Endothelial cell of umbilical vein (primary cell): ENCODE measurements around the gene PAEP. TPM values are rescaled to one million over a fixed set of nuclear protein-coding genes. Genes with fewer than 3 reads are reported as not detected.

Experiments
- BruUV-seq: library from RNA; stranded (reverse); fragments of 400-500 nt; replicated peaks from 2 replicates; lab custom pipeline; 2021; lab: Mats Ljungman, UMichigan
- CTCF ChIA-PET: fragments of 300-600, 350-600 bp; sonication (Branson Sonifier 250); formaldehyde crosslinking; loops from one replicate; lab custom pipeline; 2021; ENCODE audit warnings: antibody characterized with exemption, inconsistent platforms; lab: Charles Lee
- POLR2A ChIA-PET: fragments of 300-600, 350-600 bp; sonication (Branson Sonifier 250); formaldehyde crosslinking; loops from one replicate; lab custom pipeline; 2021; ENCODE audit warnings: antibody characterized with exemption, inconsistent platforms; lab: Charles Lee
- DNase-seq: peaks from one replicate; pipeline ENCODE4 v3.0.0-alpha.2; 2011; ENCODE audit warnings: low read depth, low spot score
- FAIRE-seq: peaks from 2 replicates; lab custom pipeline; 2011; peaks lifted over from hg19 to GRCh38; lab: Jason Lieb, UNC
- H2AFZ ChIP-seq: 2 replicates; pipeline ENCODE4 v1.6.0; 2012; ENCODE audit warnings: low read depth, low read length, control low read depth, inconsistent platforms
- H3K27ac ChIP-seq: 2 replicates; pipeline ENCODE4 v1.5.1; 2011; ENCODE audit warnings: low read depth, mild to moderate bottlenecking, control low read depth, low read length, moderate library complexity; ENCODE audit not compliant: insufficient read depth
- H3K27me3 ChIP-seq, 2 experiments: 2 replicates each; pipeline versions ENCODE4 v1.6.0 to v1.6.1; 2011; ENCODE audit warnings: low read length in 2 of 2, mixed read lengths in 1 of 2; ENCODE audit not compliant: control insufficient read depth in 2 of 2, insufficient read depth in 2 of 2
- H3K36me3 ChIP-seq, 2 experiments: 2 replicates in 1 of 2; 3 replicates in 1 of 2; pipeline ENCODE4 v1.5.1; 2011; ENCODE audit warnings: low read length in 2 of 2, mild to moderate bottlenecking in 1 of 2, moderate library complexity in 1 of 2; ENCODE audit not compliant: control insufficient read depth in 2 of 2, insufficient read depth in 2 of 2; ENCODE audit errors: extremely low read depth in 1 of 2
- H3K4me1 ChIP-seq: 3 replicates; pipeline ENCODE4 v1.5.1; 2011; ENCODE audit warnings: mild to moderate bottlenecking, low read length; ENCODE audit not compliant: control insufficient read depth, insufficient read depth; ENCODE audit errors: extremely low read depth
- H3K4me2 ChIP-seq: 2 replicates; pipeline ENCODE4 v1.6.1; 2011; ENCODE audit warnings: low read length, control low read depth, mixed read lengths; ENCODE audit not compliant: insufficient read depth
- H3K4me3 ChIP-seq, 3 experiments: fragments of 200-600 bp in 1 of 3; sonication (generic), shearing (Covaris generic) in 1 of 3; replicated peaks in 1 of 3; 2 replicates each; pipeline ENCODE4 v1.5.1; 2011 to 2016; ENCODE audit warnings: control low read depth in 3 of 3, low read length in 3 of 3, mild to moderate bottlenecking in 2 of 3, inconsistent platforms in 1 of 3, low read depth in 1 of 3, moderate library complexity in 1 of 3; ENCODE audit not compliant: insufficient read depth in 1 of 3
- H3K79me2 ChIP-seq: 2 replicates; pipeline ENCODE4 v1.6.0; 2012; ENCODE audit warnings: low read length, inconsistent platforms; ENCODE audit not compliant: control insufficient read depth, insufficient read depth
- H3K9ac ChIP-seq: replicated peaks from 2 replicates; pipeline ENCODE3; 2011; ENCODE audit warnings: low read length, control low read depth; ENCODE audit not compliant: insufficient read depth; ENCODE audit errors: extremely low read depth
- H3K9me1 ChIP-seq: replicated peaks from 3 replicates; pipeline ENCODE4 v1.6.0; 2011; ENCODE audit warnings: mild to moderate bottlenecking, low read length; ENCODE audit not compliant: control insufficient read depth, insufficient read depth; ENCODE audit errors: extremely low read depth
- H3K9me3 ChIP-seq: replicated peaks from 2 replicates; pipeline ENCODE4 v1.5.1; 2012; ENCODE audit warnings: low read length, inconsistent platforms; ENCODE audit not compliant: control insufficient read depth, insufficient read depth
- H4K20me1 ChIP-seq: replicated peaks from 2 replicates; pipeline ENCODE3; 2011; ENCODE audit warnings: mild to moderate bottlenecking, low read length; ENCODE audit not compliant: control insufficient read depth, insufficient read depth; ENCODE audit errors: extremely low read depth
- EZH2 ChIP-seq: IDR thresholded peaks from 2 replicates; pipeline ENCODE4 v1.6.1; 2012; ENCODE audit warnings: borderline replicate concordance, low read depth, mild to moderate bottlenecking, moderate library complexity, low read length, inconsistent platforms; ENCODE audit not compliant: severe bottlenecking
- FOS ChIP-seq: IDR thresholded peaks from 2 replicates; pipeline ENCODE4 v1.6.1; 2011; ENCODE audit warnings: mild to moderate bottlenecking, low read length, moderate library complexity, borderline replicate concordance; ENCODE audit not compliant: insufficient read depth
- GATA2 ChIP-seq: IDR thresholded peaks from 2 replicates; pipeline ENCODE4 v1.7.0; 2011; ENCODE audit warnings: low read depth, mild to moderate bottlenecking, moderate library complexity, mixed read lengths, low read length; ENCODE audit not compliant: insufficient read length, insufficient read depth
- JUN ChIP-seq: IDR thresholded peaks from 2 replicates; pipeline ENCODE4 v1.6.1; 2011; ENCODE audit warnings: borderline replicate concordance, low read depth; ENCODE audit not compliant: insufficient read length, insufficient read depth
- MYC ChIP-seq: IDR thresholded peaks from one replicate; pipeline ENCODE4 v1.6.1; 2011; ENCODE audit warnings: mild to moderate bottlenecking, low read depth, low read length
- POLR2A ChIP-seq: IDR thresholded peaks from 2 replicates; pipeline ENCODE4 v1.6.1; 2012; ENCODE audit warnings: low read depth, mild to moderate bottlenecking, control low read depth, low read length
- POLR2AphosphoS5 ChIP-seq: IDR thresholded peaks from 2 replicates; pipeline ENCODE4 v1.6.1; 2012; ENCODE audit warnings: low read depth, mild to moderate bottlenecking, control low read depth, low read length, moderate library complexity; ENCODE audit not compliant: insufficient read depth
- dilution Hi-C: fragments of 300-500 bp; cut with MboI; formaldehyde crosslinking; loops from one replicate; pipeline ENCODE4 v1.15.0; 2019; ENCODE audit warnings: low sequenced_read_pairs; ENCODE audit not compliant: extremely low pct_ligation_motif_present
- intact Hi-C: fragments of 100-400 bp; cut with micrococcal nuclease; formaldehyde crosslinking; loops from one replicate; pipeline ENCODE4 v1.10.0; 2022
- polyA plus RNA-seq, 4 experiments: library from polyadenylated mRNA; depleted of rRNA in 3 of 4; stranded (reverse) in 3 of 4; unstranded in 1 of 4; fragments of >200 nt; gene quantifications; 2 replicates each; pipeline versions ENCODE4 v1.2.1 to v1.2.3, GENCODE V29; 2011 to 2012; ENCODE audit warnings: missing spikeins in 1 of 4
- total RNA-seq: library from RNA; stranded (reverse); gene quantifications from 2 replicates; pipeline ENCODE4 v1.2.3, GENCODE V29; 2021
- TF ChIP-seq, protein P1 (sequence below), 2 donors: IDR thresholded peaks; 1 replicate in 1 of 2; 2 replicates in 1 of 2; pipeline ENCODE4 v1.5.1; 2011; ENCODE audit warnings: low read length in 2 of 2, mild to moderate bottlenecking in 2 of 2, moderate library complexity in 2 of 2, control low read depth in 1 of 2, inconsistent platforms in 1 of 2, low read depth in 1 of 2; ENCODE audit not compliant: insufficient read depth in 1 of 2; ENCODE audit errors: extremely low read depth in 1 of 2
- TF ChIP-seq, protein P2 (sequence below): IDR thresholded peaks from 2 replicates; pipeline ENCODE4 v1.6.1; 2011; ENCODE audit not compliant: insufficient read depth, insufficient read length

PAEP gene
- total and polyA plus RNA-seq, 2 donors (not counting 3 experiments of a cell fraction or from before 2014, with no cell fraction given), result not detected

DNA sequence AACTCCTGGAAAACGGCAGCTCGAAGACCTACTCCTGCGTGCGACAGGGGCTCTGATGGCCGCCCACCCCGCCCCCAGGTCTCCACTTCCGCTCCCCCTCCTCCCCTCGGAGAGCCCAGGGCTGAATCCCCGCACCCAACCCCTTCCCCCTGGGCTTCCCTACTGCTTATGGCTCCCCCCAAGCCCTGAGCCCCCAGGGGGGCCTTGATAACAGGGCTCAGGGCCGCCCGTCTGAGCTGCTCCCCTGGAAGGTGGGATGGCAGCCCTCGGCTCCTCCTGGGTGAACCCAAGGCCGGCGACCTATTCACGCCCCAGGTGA lies 47.4 kb downstream of the PAEP start:
- Histone ChIP-seq H3K36me3 (no peaks in the 10 kb centered on the region), H3K27ac (no peak overlapping the region), H3K27me3 (no peaks in the 10 kb centered on the region), H3K4me3 (no peak overlapping the region), H3K9ac (no peak overlapping the region), H3K9me3 (no peaks in the 10 kb centered on the region), H3K4me2 (no peak overlapping the region), H3K79me2 (no peaks in the 10 kb centered on the region), H4K20me1 (no peaks in the 10 kb centered on the region), H3K4me1 (no peaks in the 10 kb centered on the region), H3K9me1 (no peaks in the 10 kb centered on the region), H2AFZ (no peak overlapping the region)
- ChIA-PET POLR2A (interaction anchor here (0.6 kb wide), 1 partner anchor 13 kb away, joined by 5 read pairs; no protein-coding TSS in a partner anchor), CTCF (no interaction called here)
- TF ChIP-seq, protein P1, sequence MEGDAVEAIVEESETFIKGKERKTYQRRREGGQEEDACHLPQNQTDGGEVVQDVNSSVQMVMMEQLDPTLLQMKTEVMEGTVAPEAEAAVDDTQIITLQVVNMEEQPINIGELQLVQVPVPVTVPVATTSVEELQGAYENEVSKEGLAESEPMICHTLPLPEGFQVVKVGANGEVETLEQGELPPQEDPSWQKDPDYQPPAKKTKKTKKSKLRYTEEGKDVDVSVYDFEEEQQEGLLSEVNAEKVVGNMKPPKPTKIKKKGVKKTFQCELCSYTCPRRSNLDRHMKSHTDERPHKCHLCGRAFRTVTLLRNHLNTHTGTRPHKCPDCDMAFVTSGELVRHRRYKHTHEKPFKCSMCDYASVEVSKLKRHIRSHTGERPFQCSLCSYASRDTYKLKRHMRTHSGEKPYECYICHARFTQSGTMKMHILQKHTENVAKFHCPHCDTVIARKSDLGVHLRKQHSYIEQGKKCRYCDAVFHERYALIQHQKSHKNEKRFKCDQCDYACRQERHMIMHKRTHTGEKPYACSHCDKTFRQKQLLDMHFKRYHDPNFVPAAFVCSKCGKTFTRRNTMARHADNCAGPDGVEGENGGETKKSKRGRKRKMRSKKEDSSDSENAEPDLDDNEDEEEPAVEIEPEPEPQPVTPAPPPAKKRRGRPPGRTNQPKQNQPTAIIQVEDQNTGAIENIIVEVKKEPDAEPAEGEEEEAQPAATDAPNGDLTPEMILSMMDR (IDR thresholded peaks at IDR 0.05; ENCODE audit: extremely low read depth in 1 of 2, insufficient read depth in 1 of 2, low read depth in 1 of 2, low read length in 2 of 2), result no peak
- no peak for TF ChIP-seq POLR2AphosphoS5
- no peak for TF ChIP-seq EZH2
- TF ChIP-seq, protein P2, sequence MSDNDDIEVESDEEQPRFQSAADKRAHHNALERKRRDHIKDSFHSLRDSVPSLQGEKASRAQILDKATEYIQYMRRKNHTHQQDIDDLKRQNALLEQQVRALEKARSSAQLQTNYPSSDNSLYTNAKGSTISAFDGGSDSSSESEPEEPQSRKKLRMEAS, result no peak
- TF ChIP-seq POLR2A, result no peak
- TF ChIP-seq FOS, result no peak
- no peak for TF ChIP-seq GATA2
- no peak for TF ChIP-seq MYC
- TF ChIP-seq JUN, result no peak
- dilution Hi-C loops (no loop called here), intact Hi-C loops (loop anchor here (10.0 kb wide), 2 partner anchors 316 to 676 kb away; no protein-coding TSS in a partner anchor)
- DNase-seq, result no peak
- no peak for FAIRE-seq
- no TSS peak for BruUV-seq
